Measurements from ENCODE around the gene PFN2. TPM values are rescaled to one million over a fixed set of nuclear protein-coding genes. Genes with fewer than 3 reads are reported as not detected.
A peak's percentile ranks its signal among the peaks of the same experiment; 100 is the strongest.

The PFN2 gene
- total RNA-seq, 1 experiment from 2014 or later, result 45.9 TPM

- CTCF ChIA-PET, result interaction anchor here (0.6 to 1.0 kb wide), 2 partner anchors 51 to 215 kb away, joined by 4 read pairs; no protein-coding TSS in a partner anchor
- Histone ChIP-seq H3K36me3 (ENCODE audit: control insufficient read depth, insufficient read depth, low read length) (no peaks in the 10 kb centered on the region), H3K4me3 (ENCODE audit: low read depth, low read length) (peak overlapping the region; percentile 91), H3K4me1 (no peaks in the 10 kb centered on the region), H3K27me3 (replicated peaks; ENCODE audit: control insufficient read depth, insufficient read depth, low read length) (no peaks in the 10 kb centered on the region), H3K9me3 (no peaks in the 10 kb centered on the region)
- DNase-seq, result peak; percentile 65 to 71
- peak overlapping the region; percentile 84 for H3K27ac Mint-ChIP-seq (ENCODE audit: unreplicated experiment)
- POLR2A ChIA-PET, result interaction anchor here (0.7 kb wide), 1 partner anchor 291 kb away, joined by 5 read pairs; no protein-coding TSS in a partner anchor
- TF ChIP-seq CTCF (IDR thresholded peaks at IDR 0.05; ENCODE audit: insufficient read depth in 1 of 2, low read depth in 1 of 2, low read length in 1 of 2, severe bottlenecking in 1 of 2, unreplicated experiment in 1 of 2), result peak in 1 of 2 experiments; percentile 25
- peaks cover under 1% of the 10 kb centered on the region for H3K27me3 Mint-ChIP-seq (ENCODE audit: insufficient read depth, unreplicated experiment)
- H3K36me3 Mint-ChIP-seq (ENCODE audit: insufficient read depth, unreplicated experiment), result peaks cover 32% of the 10 kb centered on the region
- intact Hi-C loops (cut with micrococcal nuclease; ENCODE audit: unreplicated experiment), result loop anchor here (1.0 to 10.0 kb wide), 3 partner anchors 33 to 633 kb away; partner anchors contain the start of gene SELENOT
- no peaks in the 10 kb centered on the region for H3K9me3 Mint-ChIP-seq (ENCODE audit: unreplicated experiment)
- no peaks in the 10 kb centered on the region for H3K4me1 Mint-ChIP-seq (ENCODE audit: low read depth, unreplicated experiment)
- no TSS peak for BruUV-seq (replicated peaks)
- H3K4me3 Mint-ChIP-seq (ENCODE audit: unreplicated experiment), result peak overlapping the region; percentile 78
These were observed 1.4 kb downstream of the PFN2 start for GRCh38 chr3:149969110-149969939.

- intact Hi-C loops (cut with micrococcal nuclease; ENCODE audit: unreplicated experiment), result loop anchor here (5.0 to 10.0 kb wide), 2 partner anchors 527 to 634 kb away; partner anchors contain the start of gene SELENOT
- H3K4me3 ChIP-seq (ENCODE audit: low read depth, low read length), result no peak overlapping the region
- BruUV-seq (replicated peaks), result no TSS peak
These were observed 2.5 kb downstream of the PFN2 start for GRCh38 chr3:149968216-149968615.

More at GRCh38 chr3:149968216-149968615, 2.5 kb downstream of the PFN2 start:
- POLR2A ChIA-PET, result no interaction called here
- H3K4me1 ChIP-seq, result no peaks in the 10 kb centered on the region
- no peak for DNase-seq
- H3K36me3 ChIP-seq (ENCODE audit: control insufficient read depth, insufficient read depth, low read length), result no peaks in the 10 kb centered on the region
- TF ChIP-seq CTCF (IDR thresholded peaks at IDR 0.05; ENCODE audit: insufficient read depth in 1 of 2, low read depth in 1 of 2, low read length in 1 of 2, severe bottlenecking in 1 of 2, unreplicated experiment in 1 of 2), result no peak
- Mint-ChIP-seq H3K27me3 (ENCODE audit: insufficient read depth, unreplicated experiment) (no peaks in the 10 kb centered on the region), H3K4me1 (ENCODE audit: low read depth, unreplicated experiment) (no peaks in the 10 kb centered on the region), H3K9me3 (ENCODE audit: unreplicated experiment) (no peaks in the 10 kb centered on the region), H3K4me3 (ENCODE audit: unreplicated experiment) (peak overlapping the region; percentile 78), H3K36me3 (ENCODE audit: insufficient read depth, unreplicated experiment) (peaks cover 32% of the 10 kb centered on the region), H3K27ac (ENCODE audit: unreplicated experiment) (no peak overlapping the region)
- no peaks in the 10 kb centered on the region for H3K9me3 ChIP-seq
- no peaks in the 10 kb centered on the region for H3K27me3 ChIP-seq (replicated peaks; ENCODE audit: control insufficient read depth, insufficient read depth, low read length)
- CTCF ChIA-PET, result interaction anchor here (1.8 kb wide), 1 partner anchor 216 kb away, joined by 22 read pairs; no protein-coding TSS in a partner anchor

All from Caco-2 (cell line).